Gastroesophageal sphincter (tissue), 2 donors: ENCODE results near the gene RARRES1.

Experiments used
- POLR2A ChIP-seq, 2 donors: fragments of 450-650 bp; IDR thresholded peaks; one replicate each; pipeline ENCODE4 v1.6.1; 2017; ENCODE audit warnings: antibody characterized with exemption in 2 of 2, mild to moderate bottlenecking in 2 of 2, moderate library complexity in 1 of 2
- POLR2AphosphoS5 ChIP-seq: sonication (generic); formaldehyde crosslinking; IDR thresholded peaks from one replicate; pipeline ENCODE4 v1.6.1; 2017; ENCODE audit warnings: antibody characterized with exemption

DNA sequence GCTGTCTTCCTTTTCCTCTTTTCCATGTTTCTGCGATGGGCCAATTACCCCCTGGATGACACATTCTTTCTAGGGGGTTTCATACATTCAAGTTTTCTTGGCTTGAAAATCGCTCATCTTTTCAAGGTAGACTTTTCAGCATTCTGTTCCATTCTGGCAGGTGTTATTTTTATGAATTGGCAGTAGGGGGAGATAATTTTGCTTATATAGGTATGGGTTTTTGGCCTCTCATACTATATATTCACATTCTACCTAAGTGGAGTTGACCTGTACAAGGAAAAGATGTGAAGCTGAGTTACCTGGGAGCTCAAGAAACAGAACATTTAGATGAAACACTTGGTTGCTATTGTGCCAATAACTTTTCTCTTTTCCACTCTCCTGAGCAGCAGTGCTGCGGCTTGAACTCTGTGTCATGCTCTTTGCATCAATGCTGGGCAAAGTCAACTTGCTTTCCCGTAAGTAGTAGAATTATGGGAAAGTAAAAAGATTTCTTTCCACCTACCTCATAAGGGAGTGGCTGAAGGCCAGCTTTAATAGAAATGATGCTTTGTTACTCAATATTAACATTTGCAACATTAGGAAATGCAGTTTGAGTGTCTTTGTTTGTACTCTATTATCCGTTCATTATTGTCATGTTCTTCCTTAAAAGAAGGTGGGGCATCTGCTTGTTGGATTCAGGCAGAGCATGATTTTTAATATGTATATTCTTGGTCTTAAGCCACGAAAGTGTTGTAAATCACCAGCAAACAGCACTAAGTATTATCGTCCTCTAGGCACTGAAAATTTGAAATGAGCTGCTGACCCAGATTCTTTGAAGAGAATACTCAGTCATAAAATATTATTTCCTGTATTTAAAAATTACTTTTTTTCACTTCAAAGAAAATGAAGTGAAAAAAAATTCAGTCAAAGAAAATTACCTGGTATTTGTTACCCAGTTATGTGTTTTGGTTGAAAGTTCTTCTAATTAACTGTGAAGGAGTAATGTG lies 41.9 kb upstream of the RARRES1 start:
- TF ChIP-seq POLR2A (IDR thresholded peaks at IDR 0.05) = no peak
- TF ChIP-seq POLR2AphosphoS5 = peak; percentile 96
